ENCODE data around the gene JAK1. TPM values are rescaled to one million over a fixed set of nuclear protein-coding genes. Genes with fewer than 3 reads are reported as not detected.

The JAK1 gene
- total RNA-seq, 4 donors from 2014 or later = 132 to 166 (median 161) TPM

DNA sequence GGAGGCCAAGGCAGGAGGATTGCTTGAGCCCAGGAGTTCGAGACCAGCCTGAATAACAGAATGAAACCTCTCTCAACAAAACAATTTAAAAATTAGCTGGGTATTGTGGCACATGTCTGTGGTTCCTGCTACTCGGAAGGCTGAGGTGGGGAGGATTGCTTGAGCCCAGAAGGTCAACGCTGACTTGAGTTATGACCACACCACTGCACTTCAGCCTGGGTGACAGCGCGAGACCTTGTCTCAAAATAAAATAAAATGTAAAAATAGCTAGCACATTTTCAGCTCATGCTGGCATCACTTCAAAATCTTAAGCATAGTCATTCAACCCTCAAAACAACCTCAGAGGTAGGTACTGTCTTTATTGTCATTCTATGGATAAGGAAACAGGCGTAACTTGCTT lies 6.4 kb downstream of the JAK1 start:
- Histone ChIP-seq H3K4me3 (no peak overlapping the region), H3K4me1 (peaks cover 8 to 88% (median 29%) of the 10 kb centered on the region in 3 donors), H3K9me3 (no peaks in the 10 kb centered on the region), H3K27ac (no peak overlapping the region), H3K36me3 (no peaks in the 10 kb centered on the region), H3K27me3 (no peaks in the 10 kb centered on the region)
- 91 to 98% methylated on average over 4 to 6 of the region's 6 CpGs for WGBS, 2 donors (ENCODE audit: low coverage in 1 of 2)
- no peak for ATAC-seq
- TF ChIP-seq, protein P1, sequence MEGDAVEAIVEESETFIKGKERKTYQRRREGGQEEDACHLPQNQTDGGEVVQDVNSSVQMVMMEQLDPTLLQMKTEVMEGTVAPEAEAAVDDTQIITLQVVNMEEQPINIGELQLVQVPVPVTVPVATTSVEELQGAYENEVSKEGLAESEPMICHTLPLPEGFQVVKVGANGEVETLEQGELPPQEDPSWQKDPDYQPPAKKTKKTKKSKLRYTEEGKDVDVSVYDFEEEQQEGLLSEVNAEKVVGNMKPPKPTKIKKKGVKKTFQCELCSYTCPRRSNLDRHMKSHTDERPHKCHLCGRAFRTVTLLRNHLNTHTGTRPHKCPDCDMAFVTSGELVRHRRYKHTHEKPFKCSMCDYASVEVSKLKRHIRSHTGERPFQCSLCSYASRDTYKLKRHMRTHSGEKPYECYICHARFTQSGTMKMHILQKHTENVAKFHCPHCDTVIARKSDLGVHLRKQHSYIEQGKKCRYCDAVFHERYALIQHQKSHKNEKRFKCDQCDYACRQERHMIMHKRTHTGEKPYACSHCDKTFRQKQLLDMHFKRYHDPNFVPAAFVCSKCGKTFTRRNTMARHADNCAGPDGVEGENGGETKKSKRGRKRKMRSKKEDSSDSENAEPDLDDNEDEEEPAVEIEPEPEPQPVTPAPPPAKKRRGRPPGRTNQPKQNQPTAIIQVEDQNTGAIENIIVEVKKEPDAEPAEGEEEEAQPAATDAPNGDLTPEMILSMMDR (IDR thresholded peaks at IDR 0.05) = no peak
- TF ChIP-seq POLR2A (IDR thresholded peaks at IDR 0.05) = no peak
- no peak for TF ChIP-seq EP300 (IDR thresholded peaks at IDR 0.05)

DNA sequence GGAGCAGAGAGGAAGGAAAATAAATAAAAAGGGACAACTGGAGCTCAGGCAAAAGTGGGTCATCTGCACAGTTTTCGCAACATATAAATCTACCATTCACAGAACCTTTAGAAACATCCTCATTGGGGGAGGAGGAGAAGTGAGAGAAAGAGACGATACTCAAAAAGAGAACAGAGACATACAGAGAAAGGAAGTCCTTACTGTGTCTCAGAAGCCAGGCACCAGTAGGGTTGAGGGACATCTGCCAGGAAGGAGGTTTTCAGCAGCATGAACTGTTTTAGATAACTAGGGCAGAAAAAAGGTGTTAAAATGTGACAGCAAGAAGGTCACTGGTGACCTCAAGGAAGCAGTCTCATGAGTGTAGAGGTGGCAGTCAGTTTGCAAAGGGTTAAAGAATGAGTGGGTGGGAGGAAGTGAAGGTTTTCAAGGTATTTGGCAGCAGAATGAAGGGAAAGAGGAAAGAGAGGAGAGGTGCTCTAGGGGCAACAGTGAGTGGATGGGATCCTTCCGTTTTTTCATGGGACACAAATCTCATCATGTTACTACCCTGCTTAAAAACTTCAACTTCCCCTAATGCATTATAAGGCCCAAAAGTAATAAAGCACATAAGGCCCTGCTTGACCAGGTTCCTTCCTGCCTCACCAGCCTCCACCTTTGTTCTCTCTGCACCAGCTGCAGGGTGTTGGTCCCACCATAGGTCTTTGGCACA lies 9.5 kb downstream of the JAK1 start:
- no peaks in the 10 kb centered on the region for H3K36me3 ChIP-seq
- WGBS, 2 donors (ENCODE audit: low coverage in 1 of 2) = 72 to 86% methylated on average over 3 of the region's 3 CpGs
- peaks cover 8 to 82% (median 23%) of the 10 kb centered on the region in 3 donors for H3K4me1 ChIP-seq
- TF ChIP-seq, protein P1 (IDR thresholded peaks at IDR 0.05) = no peak
- TF ChIP-seq EP300 (IDR thresholded peaks at IDR 0.05) (no peak), POLR2A (IDR thresholded peaks at IDR 0.05) (no peak), POLR2AphosphoS5 (IDR thresholded peaks at IDR 0.05) (no peak)
- no peaks in the 10 kb centered on the region for H3K27me3 ChIP-seq
- H3K4me3 ChIP-seq = no peak overlapping the region
- H3K27ac ChIP-seq = no peak overlapping the region
- H3K9me3 ChIP-seq = no peaks in the 10 kb centered on the region
- peak; percentile 19 for ATAC-seq

DNA sequence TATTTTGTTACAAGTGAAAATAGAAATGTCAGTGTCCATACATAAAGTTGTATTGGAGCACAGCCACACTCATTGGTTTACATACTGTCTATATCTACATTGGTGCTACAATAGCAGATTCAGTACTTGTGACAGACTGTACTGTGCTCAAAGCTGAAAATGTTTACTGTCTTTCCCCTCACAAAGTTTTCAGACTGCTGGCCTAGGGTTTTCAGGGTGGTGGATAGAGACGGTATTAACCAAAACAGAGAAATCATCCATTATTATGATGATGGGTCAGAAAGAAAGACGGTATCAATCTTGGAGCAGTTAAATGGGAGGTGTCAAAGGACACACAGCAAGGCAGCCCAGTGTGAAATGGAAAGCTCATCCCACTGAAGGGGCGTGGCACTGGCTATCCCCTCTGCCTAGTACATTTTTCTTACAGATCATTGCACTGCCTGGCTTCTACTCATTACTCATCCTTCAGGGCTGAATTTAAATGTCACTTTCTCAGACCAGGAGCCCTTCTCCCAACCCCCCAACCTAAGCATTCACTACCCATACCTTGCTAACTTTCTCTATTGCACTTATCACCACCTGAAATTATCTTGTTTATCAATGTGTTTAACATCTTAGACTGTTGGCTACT lies 10.2 kb downstream of the JAK1 start:
- Histone ChIP-seq H3K36me3 (no peaks in the 10 kb centered on the region), H3K4me3 (no peak overlapping the region), H3K9me3 (no peaks in the 10 kb centered on the region), H3K4me1 (peaks cover 8 to 77% (median 20%) of the 10 kb centered on the region in 3 donors), H3K27me3 (no peaks in the 10 kb centered on the region), H3K27ac (no peak overlapping the region)
- no peak for ATAC-seq
- WGBS, 2 donors (ENCODE audit: low coverage in 1 of 2) = 56 to 62% methylated on average over 3 of the region's 3 CpGs
- TF ChIP-seq, protein P1 (IDR thresholded peaks at IDR 0.05) = no peak
- TF ChIP-seq EP300 (IDR thresholded peaks at IDR 0.05) (no peak), POLR2AphosphoS5 (IDR thresholded peaks at IDR 0.05) (no peak), POLR2A (IDR thresholded peaks at IDR 0.05) (no peak)

- TF ChIP-seq EP300 (IDR thresholded peaks at IDR 0.05) = no peak
- no peak for TF ChIP-seq POLR2A (IDR thresholded peaks at IDR 0.05)
- TF ChIP-seq, protein P1 (IDR thresholded peaks at IDR 0.05) = no peak
- no peak for TF ChIP-seq POLR2AphosphoS5 (IDR thresholded peaks at IDR 0.05)
- no peaks in the 10 kb centered on the region for H3K36me3 ChIP-seq
- no peaks in the 10 kb centered on the region for H3K27me3 ChIP-seq
- H3K9me3 ChIP-seq = no peaks in the 10 kb centered on the region
- H3K4me1 ChIP-seq = peaks cover 8 to 78% (median 20%) of the 10 kb centered on the region in 3 donors
- no peak for ATAC-seq
- WGBS, 2 donors (ENCODE audit: low coverage in 1 of 2) = 67 to 68% methylated on average over 11 to 13 of the region's 14 CpGs
- H3K4me3 ChIP-seq = no peak overlapping the region
- H3K27ac ChIP-seq = no peak overlapping the region
Measured at GRCh38 chr1:64955097-64956009, 11.0 kb downstream of the JAK1 start.
